Measurements from ENCODE around the gene DOK7. TPM values are rescaled to one million over a fixed set of nuclear protein-coding genes. Genes with fewer than 3 reads are reported as not detected.

Gene DOK7
- total and polyA plus RNA-seq, 2 donors (not counting 3 experiments of a cell fraction or from before 2014, with no cell fraction given), result not detected

GRCh38 chr4:3473996-3474765, 11.1 kb downstream of the DOK7 start:
- Histone ChIP-seq H3K9me1 (replicated peaks; ENCODE audit: control insufficient read depth, extremely low read depth, insufficient read depth, low read length) (no peaks in the 10 kb centered on the region), H3K9me3 (replicated peaks; ENCODE audit: control insufficient read depth, insufficient read depth, low read length) (no peaks in the 10 kb centered on the region), H3K9ac (replicated peaks; ENCODE audit: extremely low read depth, insufficient read depth, low read length) (no peak overlapping the region), H3K36me3 (ENCODE audit: control insufficient read depth in 2 of 2, extremely low read depth in 1 of 2, insufficient read depth in 2 of 2, low read length in 2 of 2) (no peaks in the 10 kb centered on the region), H3K27me3 (ENCODE audit: control insufficient read depth in 2 of 2, insufficient read depth in 2 of 2, low read length in 2 of 2) (no peaks in the 10 kb centered on the region), H4K20me1 (replicated peaks; ENCODE audit: control insufficient read depth, extremely low read depth, insufficient read depth, low read length) (no peaks in the 10 kb centered on the region), H3K79me2 (ENCODE audit: control insufficient read depth, insufficient read depth, low read length) (no peaks in the 10 kb centered on the region), H3K27ac (ENCODE audit: insufficient read depth, low read depth, low read length) (no peak overlapping the region), H3K4me1 (ENCODE audit: control insufficient read depth, extremely low read depth, insufficient read depth, low read length) (no peaks in the 10 kb centered on the region), H2AFZ (ENCODE audit: low read depth, low read length) (no peak overlapping the region), H3K4me3 (replicated peaks in 1 of 3; ENCODE audit: insufficient read depth in 1 of 3, low read depth in 1 of 3, low read length in 3 of 3) (no peak overlapping the region), H3K4me2 (ENCODE audit: insufficient read depth, low read length) (no peak overlapping the region)
- ChIA-PET POLR2A (interaction anchor here (0.6 kb wide), 1 partner anchor 44 kb away, joined by 3 read pairs; no protein-coding TSS in a partner anchor), CTCF (interaction anchor here (1.0 kb wide), 1 partner anchor 414 kb away, joined by 3 read pairs; no protein-coding TSS in a partner anchor)
- dilution Hi-C loops (cut with MboI; ENCODE audit: extremely low pct_ligation_motif_present, low sequenced_read_pairs) (no loop called here), intact Hi-C loops (cut with micrococcal nuclease) (no loop called here)
- DNase-seq (ENCODE audit: low read depth, low spot score) (no peak), FAIRE-seq (no peak)
- BruUV-seq (replicated peaks), result no TSS peak
- no peak for TF ChIP-seq MYC (IDR thresholded peaks at IDR 0.05; ENCODE audit: low read depth, low read length)
- no peak for TF ChIP-seq FOS (IDR thresholded peaks at IDR 0.05; ENCODE audit: borderline replicate concordance, insufficient read depth, low read length)
- no peak for TF ChIP-seq GATA2 (IDR thresholded peaks at IDR 0.05; ENCODE audit: insufficient read depth, insufficient read length, low read depth, low read length)
- no peak for TF ChIP-seq CTCF (IDR thresholded peaks at IDR 0.05; ENCODE audit: extremely low read depth in 1 of 2, insufficient read depth in 1 of 2, low read depth in 1 of 2, low read length in 2 of 2)
- no peak for TF ChIP-seq POLR2A (IDR thresholded peaks at IDR 0.05; ENCODE audit: low read depth, low read length)
- no peak for TF ChIP-seq POLR2AphosphoS5 (IDR thresholded peaks at IDR 0.05; ENCODE audit: insufficient read depth, low read depth, low read length)
- no peak for TF ChIP-seq MAX (IDR thresholded peaks at IDR 0.05; ENCODE audit: insufficient read depth, insufficient read length)
- no peak for TF ChIP-seq JUN (IDR thresholded peaks at IDR 0.05; ENCODE audit: borderline replicate concordance, insufficient read depth, insufficient read length, low read depth)

Data from endothelial cell of umbilical vein (primary cell).